BJ (cell line): ENCODE measurements around the gene ANKRD16. TPM values are rescaled to one million over a fixed set of nuclear protein-coding genes. Genes with fewer than 3 reads are reported as not detected.
A peak's percentile ranks its signal among the peaks of the same experiment; 100 is the strongest.

Source experiments
- CTCF ChIA-PET: fragments of 350-600 bp; formaldehyde crosslinking; extraction: SDS; loops from one replicate; lab custom pipeline; 2021; ENCODE audit warnings: antibody characterized with exemption, inconsistent platforms; lab: Yijun Ruan, JAX
- POLR2A ChIA-PET: fragments of 300-600 bp; sonication (Branson Sonifier 250); formaldehyde crosslinking; extraction: SDS; loops from one replicate; lab custom pipeline; 2021; ENCODE audit warnings: antibody characterized with exemption; lab: Charles Lee
- DNase-seq: peaks from one replicate; pipeline ENCODE4 v3.0.0-alpha.2; 2011; ENCODE audit warnings: low read depth
- H3K27me3 ChIP-seq: 2 replicates; pipeline ENCODE4 v1.6.0; 2011; ENCODE audit warnings: low read length; ENCODE audit not compliant: control insufficient read depth, insufficient read depth
- H3K36me3 ChIP-seq: 2 replicates; pipeline ENCODE4 v1.5.1; 2011; ENCODE audit warnings: low read length; ENCODE audit not compliant: control insufficient read depth, insufficient read depth
- H3K4me3 ChIP-seq: 2 replicates; pipeline ENCODE4 v1.5.1; 2011; ENCODE audit warnings: low read depth, mild to moderate bottlenecking, control low read depth, low read length
- CTCF ChIP-seq: IDR thresholded peaks from 2 replicates; pipeline ENCODE4 v1.5.1; 2011; ENCODE audit warnings: low read depth, mild to moderate bottlenecking, control low read depth, inconsistent platforms, low read length, moderate library complexity; ENCODE audit not compliant: insufficient read depth
- polyA plus RNA-seq: library from polyadenylated mRNA; depleted of rRNA; stranded (reverse); fragments of >200 nt; gene quantifications from 2 replicates; pipeline ENCODE4 v1.2.3, GENCODE V29; 2011

ANKRD16 gene
- polyA plus RNA-seq, 1 experiment = 7.4 TPM

DNA sequence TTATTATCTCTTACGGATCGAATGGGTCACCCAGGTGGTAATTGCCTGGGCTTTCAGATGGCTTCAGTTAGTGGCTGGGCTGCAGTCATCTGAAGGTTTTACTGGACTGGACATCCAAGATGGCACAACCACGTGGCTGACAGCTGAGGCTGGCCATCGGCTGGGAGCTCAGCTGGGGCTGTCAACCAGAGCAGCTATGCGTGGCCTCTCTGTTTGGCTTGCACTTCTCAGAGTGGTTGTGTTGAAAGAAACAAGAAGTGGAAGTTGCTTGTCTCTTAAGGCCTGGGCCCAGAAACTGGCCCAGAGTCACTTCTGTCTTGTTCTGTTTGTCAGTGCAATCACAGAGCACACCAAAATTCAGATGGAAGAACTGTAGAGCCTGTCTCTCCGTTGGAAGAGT is 70.8 kb downstream of the ANKRD16 start:
- CTCF ChIA-PET = interaction anchor here (1.4 kb wide), 1 partner anchor 14 kb away, joined by 4 read pairs; no protein-coding TSS in a partner anchor
- no peaks in the 10 kb centered on the region for H3K36me3 ChIP-seq
- H3K4me3 ChIP-seq = no peak overlapping the region
- no peak for DNase-seq
- H3K27me3 ChIP-seq = no peaks in the 10 kb centered on the region
- POLR2A ChIA-PET = no interaction called here
- no peak for TF ChIP-seq CTCF

DNA sequence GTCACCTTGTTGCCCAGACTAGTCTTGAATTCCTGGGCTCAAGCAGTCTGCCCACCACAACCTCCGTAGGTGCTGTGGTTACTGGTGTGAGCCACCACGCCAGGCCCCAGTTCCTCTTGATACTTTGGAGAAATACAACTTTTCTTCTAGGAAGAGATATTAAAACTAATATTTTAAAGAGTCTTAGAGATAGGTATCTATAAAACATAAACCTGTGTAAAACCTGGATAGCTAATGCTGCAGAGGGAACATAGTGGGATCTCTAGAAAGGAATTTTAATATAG is 71.7 kb downstream of the ANKRD16 start:
- DNase-seq = no peak
- ChIA-PET CTCF (interaction anchor here (0.6 to 1.4 kb wide), 2 partner anchors 15 to 399 kb away, joined by 3 to 4 read pairs; no protein-coding TSS in a partner anchor), POLR2A (no interaction called here)
- H3K27me3 ChIP-seq = no peaks in the 10 kb centered on the region
- TF ChIP-seq CTCF = no peak
- no peaks in the 10 kb centered on the region for H3K36me3 ChIP-seq
- no peak overlapping the region for H3K4me3 ChIP-seq

DNA sequence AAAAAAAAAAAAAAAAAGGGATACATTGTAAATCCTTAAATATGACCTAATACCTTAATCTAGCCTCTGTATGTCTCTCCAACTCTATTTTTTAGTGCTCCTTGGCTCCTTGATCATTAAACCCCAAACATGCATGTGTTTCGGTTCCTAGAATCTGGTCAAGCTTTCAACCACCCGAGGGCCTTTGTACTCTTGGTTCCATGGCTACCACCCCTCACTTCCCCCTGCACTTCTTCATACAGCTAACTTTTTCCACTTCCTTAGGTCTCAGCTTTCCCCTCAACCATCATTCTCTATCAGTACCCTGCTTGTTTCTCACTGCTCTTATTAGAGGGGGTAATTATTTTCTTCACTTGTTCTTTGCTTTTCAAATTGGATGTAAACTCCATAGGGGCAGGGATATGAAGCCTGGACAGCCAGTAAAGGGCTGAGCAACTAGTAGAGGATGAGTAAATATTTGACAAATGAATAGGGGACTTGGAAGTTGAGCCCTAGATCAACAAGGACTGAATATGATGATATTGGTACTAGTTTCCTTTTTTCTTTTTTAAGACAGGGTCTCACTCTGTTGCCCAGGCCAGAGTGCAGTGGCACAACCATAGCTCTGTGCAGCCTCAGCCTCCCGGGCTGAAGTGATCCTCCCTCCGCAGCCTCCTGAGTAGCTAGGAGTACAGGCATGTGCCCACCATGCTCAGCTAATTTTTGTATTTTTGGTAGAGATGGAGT is 72.2 kb downstream of the ANKRD16 start:
- Histone ChIP-seq H3K27me3 (no peaks in the 10 kb centered on the region), H3K36me3 (no peaks in the 10 kb centered on the region), H3K4me3 (no peak overlapping the region)
- ChIA-PET POLR2A (no interaction called here), CTCF (interaction anchor here (0.6 to 1.4 kb wide), 2 partner anchors 15 to 400 kb away, joined by 3 to 4 read pairs; no protein-coding TSS in a partner anchor)
- no peak for DNase-seq
- TF ChIP-seq CTCF = no peak

DNA sequence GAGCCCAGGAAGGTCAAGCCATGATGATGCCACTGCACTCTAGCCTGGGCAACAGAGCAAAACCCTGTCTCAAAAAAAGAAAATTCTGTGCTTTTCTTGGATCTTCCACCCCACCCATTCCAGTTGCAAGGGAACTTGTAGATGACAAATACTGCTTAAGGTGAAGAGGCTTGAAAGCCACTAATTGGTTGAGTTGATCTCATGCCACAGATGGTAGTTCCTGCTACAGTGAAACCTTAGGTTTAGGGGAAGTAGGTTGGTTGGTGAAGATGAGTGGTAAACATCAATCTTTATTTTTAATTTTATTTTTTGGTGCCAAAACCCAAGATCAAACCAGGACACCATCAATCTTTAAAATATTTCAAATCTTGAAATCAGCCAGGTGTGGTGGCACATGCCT is 73.5 kb downstream of the ANKRD16 start:
- no peaks in the 10 kb centered on the region for H3K36me3 ChIP-seq
- no peaks in the 10 kb centered on the region for H3K27me3 ChIP-seq
- no peak for DNase-seq
- ChIA-PET CTCF (no interaction called here), POLR2A (no interaction called here)
- TF ChIP-seq CTCF = no peak
- H3K4me3 ChIP-seq = no peak overlapping the region

DNA sequence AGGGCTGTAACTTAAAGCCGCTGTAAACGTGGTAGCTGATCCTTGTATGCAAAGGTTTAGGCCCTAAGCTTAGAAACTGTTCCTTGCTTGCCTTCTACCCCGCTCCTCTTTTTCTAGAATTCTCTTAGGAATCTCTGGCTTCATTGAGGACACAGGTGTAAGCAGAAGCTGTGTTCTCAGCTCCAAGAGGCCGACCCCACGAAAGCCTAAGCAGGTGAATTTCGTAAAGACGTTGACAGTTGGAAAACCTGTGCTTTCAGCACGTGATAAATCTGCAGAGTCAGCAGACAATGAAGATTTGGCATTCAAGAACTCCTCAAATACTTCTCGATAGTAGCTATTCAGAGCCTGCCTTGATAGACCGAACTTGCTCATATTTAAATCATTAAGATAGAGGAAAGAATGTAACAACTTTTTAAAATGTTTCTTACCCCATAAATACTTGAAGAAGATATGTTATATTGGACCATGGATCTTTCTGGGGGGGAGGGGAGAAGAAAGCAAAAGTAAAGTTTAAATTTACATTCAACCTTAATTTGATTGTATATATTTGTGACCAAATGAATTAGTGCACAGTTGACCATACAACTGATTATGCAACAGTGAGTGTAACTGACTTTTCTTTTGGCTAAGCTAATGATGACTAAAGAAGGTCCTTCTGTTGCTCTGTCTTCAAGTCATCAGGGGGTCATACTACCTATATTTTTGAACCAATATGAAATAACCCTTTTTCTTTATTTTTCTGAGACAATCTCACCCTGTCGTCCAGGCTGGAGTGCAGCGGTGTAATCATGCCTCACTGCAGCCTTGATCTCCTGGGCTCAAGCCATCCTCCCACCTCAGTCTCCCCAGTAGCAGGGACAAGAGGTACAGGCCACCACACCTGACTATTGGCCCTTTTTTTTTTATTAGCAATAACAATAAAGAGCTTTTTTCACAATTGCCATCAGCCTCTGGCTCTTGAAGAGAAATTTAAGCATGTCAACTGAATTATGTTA is 75.3 kb downstream of the ANKRD16 start:
- POLR2A ChIA-PET = interaction anchor here (0.6 to 0.9 kb wide), 2 partner anchors 29 to 76 kb away, joined by 3 read pairs; partner anchors contain the start of genes ANKRD16 and FBH1
- no peak for TF ChIP-seq CTCF
- no peaks in the 10 kb centered on the region for H3K36me3 ChIP-seq
- CTCF ChIA-PET = interaction anchor here (0.5 to 0.8 kb wide), 5 partner anchors 8 to 54 kb away, joined by 3 read pairs; no protein-coding TSS in a partner anchor
- DNase-seq = no peak
- no peaks in the 10 kb centered on the region for H3K27me3 ChIP-seq
- H3K4me3 ChIP-seq = peak overlapping the region; percentile 96
